IMR-90 (cell line): Measurements from ENCODE around the gene ZFHX3. TPM values are rescaled to one million over a fixed set of nuclear protein-coding genes. Genes with fewer than 3 reads are reported as not detected.

Experiments
- ATAC-seq: fragments of 200-7000 bp; cut with Tn5 transposase; 2 replicates; pipeline ENCODE4 v1.9.1; 2020; ENCODE audit warnings: low read depth, mild to moderate bottlenecking, moderate library complexity
- BruUV-seq: library from RNA; stranded (reverse); fragments of 400-500 nt; replicated peaks from 2 replicates; lab custom pipeline; 2021; lab: Mats Ljungman, UMichigan
- CTCF ChIA-PET: fragments of 300-600 bp; formaldehyde crosslinking; extraction: SDS; loops from one replicate; lab custom pipeline; 2021; ENCODE audit warnings: antibody characterized with exemption; lab: Yijun Ruan, JAX
- POLR2A ChIA-PET: fragments of 300-600 bp; sonication (Branson Sonifier 250); formaldehyde crosslinking; loops from one replicate; lab custom pipeline; 2022; ENCODE audit warnings: antibody characterized with exemption; ENCODE audit not compliant: unreplicated experiment; lab: Charles Lee
- DNase-seq: peaks from one replicate; pipeline ENCODE4 v3.0.0; 2013
- H2AFZ ChIP-seq: replicated peaks from 2 replicates; pipeline ENCODE3; 2013; ENCODE audit warnings: low read length, mild to moderate bottlenecking; ENCODE audit not compliant: poor library complexity
- H2AK5ac ChIP-seq: 2 replicates; pipeline ENCODE4 v1.6.1; 2013; ENCODE audit warnings: low read depth, low read length, inconsistent platforms
- H2AK9ac ChIP-seq: replicated peaks from 2 replicates; pipeline ENCODE3; 2013; ENCODE audit warnings: mild to moderate bottlenecking, low read depth, low read length, moderate library complexity; ENCODE audit not compliant: poor library complexity
- H2BK120ac ChIP-seq: 2 replicates; pipeline ENCODE4 v1.6.1; 2013; ENCODE audit warnings: low read depth, low read length, inconsistent platforms
- H2BK15ac ChIP-seq: 3 replicates; pipeline ENCODE4 v1.6.1; 2013; ENCODE audit warnings: low read depth, low read length, inconsistent platforms
- H2BK20ac ChIP-seq: 2 replicates; pipeline ENCODE4 v1.6.1; 2013; ENCODE audit warnings: low read depth, mild to moderate bottlenecking, inconsistent platforms, low read length, moderate library complexity
- H2BK5ac ChIP-seq: 2 replicates; pipeline ENCODE4 v1.6.1; 2013; ENCODE audit warnings: mild to moderate bottlenecking, low read depth, low read length, inconsistent platforms; ENCODE audit not compliant: poor library complexity, severe bottlenecking
- H3K14ac ChIP-seq: replicated peaks from 2 replicates; pipeline ENCODE4 v1.6.1; 2013; ENCODE audit warnings: low read depth, low read length, inconsistent platforms
- H3K18ac ChIP-seq: 2 replicates; pipeline ENCODE4 v1.6.1; 2013; ENCODE audit warnings: low read depth, low read length, control low read depth
- H3K23ac ChIP-seq: 2 replicates; pipeline ENCODE4 v1.6.1; 2013; ENCODE audit warnings: low read depth, low read length, inconsistent platforms
- H3K27ac ChIP-seq: 2 replicates; pipeline ENCODE4 v1.5.1; 2013; ENCODE audit warnings: mild to moderate bottlenecking, control low read depth, low read length; ENCODE audit not compliant: insufficient read depth
- H3K27me3 ChIP-seq: 2 replicates; pipeline ENCODE4 v1.6.1; 2013; ENCODE audit warnings: low read length; ENCODE audit not compliant: control insufficient read depth, insufficient read depth
- H3K36me3 ChIP-seq: 2 replicates; pipeline ENCODE4 v1.6.1; 2013; ENCODE audit warnings: low read length, mixed read lengths; ENCODE audit not compliant: control insufficient read depth, insufficient read depth
- H3K4ac ChIP-seq: 2 replicates; pipeline ENCODE4 v1.6.1; 2013; ENCODE audit warnings: low read depth, low read length, inconsistent platforms
- H3K4me1 ChIP-seq: 2 replicates; pipeline ENCODE4 v1.6.1; 2013; ENCODE audit warnings: low read length, mixed read lengths; ENCODE audit not compliant: control insufficient read depth, insufficient read depth
- H3K4me2 ChIP-seq: 2 replicates; pipeline ENCODE4 v1.6.1; 2013; ENCODE audit warnings: low read depth, mild to moderate bottlenecking, control low read depth, low read length, moderate library complexity
- H3K4me3 ChIP-seq: 2 replicates; pipeline ENCODE4 v1.5.1; 2013; ENCODE audit warnings: low read depth, mild to moderate bottlenecking, control low read depth, low read length, moderate library complexity; ENCODE audit not compliant: insufficient read depth
- H3K56ac ChIP-seq: 2 replicates; pipeline ENCODE4 v1.6.1; 2013; ENCODE audit warnings: low read length, inconsistent platforms; ENCODE audit not compliant: insufficient read depth; ENCODE audit errors: extremely low read depth
- H3K79me1 ChIP-seq, 2 experiments: 2 replicates each; pipeline ENCODE4 v1.6.1; 2013; ENCODE audit warnings: low read length in 2 of 2, inconsistent platforms in 1 of 2, low read depth in 1 of 2
- H3K9ac ChIP-seq: 2 replicates; pipeline ENCODE4 v1.6.1; 2013; ENCODE audit warnings: low read depth, low read length, control low read depth
- H3K9me1 ChIP-seq: 2 replicates; pipeline ENCODE4 v1.6.1; 2013; ENCODE audit warnings: low read length, inconsistent platforms; ENCODE audit not compliant: insufficient read depth
- H3K9me3 ChIP-seq: 2 replicates; pipeline ENCODE4 v1.6.1; 2013; ENCODE audit warnings: low read length; ENCODE audit not compliant: control insufficient read depth, insufficient read depth
- H4K20me1 ChIP-seq: 2 replicates; pipeline ENCODE4 v1.6.1; 2013; ENCODE audit warnings: low read length, inconsistent platforms; ENCODE audit not compliant: insufficient read depth
- H4K5ac ChIP-seq: 2 replicates; pipeline ENCODE4 v1.6.1; 2013; ENCODE audit warnings: mild to moderate bottlenecking, low read depth, low read length, control low read depth
- H4K8ac ChIP-seq, 2 experiments: 2 replicates each; pipeline ENCODE4 v1.6.1; 2013; ENCODE audit warnings: low read depth in 2 of 2, low read length in 2 of 2, control low read depth in 1 of 2, inconsistent platforms in 1 of 2
- H4K91ac ChIP-seq: 2 replicates; pipeline ENCODE4 v1.6.1; 2013; ENCODE audit warnings: low read depth, low read length, inconsistent platforms; ENCODE audit not compliant: insufficient read depth
- CEBPB ChIP-seq: IDR thresholded peaks from 2 replicates; pipeline ENCODE4 v1.6.1; 2012; ENCODE audit warnings: low read depth, low read length, improper control_type of control experiment
- CHD1 ChIP-seq: IDR thresholded peaks from 2 replicates; pipeline ENCODE4 v1.6.1; 2012; ENCODE audit warnings: low read depth, low read length, improper control_type of control experiment
- CTCF ChIP-seq: conservative IDR thresholded peaks from 2 replicates; pipeline ENCODE4 v1.5.1; 2012; ENCODE audit warnings: mild to moderate bottlenecking, low read depth, low read length, improper control_type of control experiment
- SMC3 ChIP-seq: fragments of 150-350 bp; IDR thresholded peaks from 2 replicates; pipeline ENCODE4 v1.6.1; 2016; ENCODE audit warnings: low read depth, mild to moderate bottlenecking, antibody characterized with exemption, low read length, moderate library complexity
- WGBS, 2 experiments: methylation state at CpG; one replicate each; pipeline versions ENCODE4 v1.1.5 to v1.1.7; 2013; ENCODE audit warnings: missing lambda C conversion rate in 2 of 2; ENCODE audit not compliant: insufficient read length in 1 of 2; ENCODE audit errors: extremely low coverage in 2 of 2; 5-methylcytosine and 5-hydroxymethylcytosine counted together
- dilution Hi-C: fragments of 300-500 bp; cut with HindIII; formaldehyde crosslinking; loops from one replicate; pipeline ENCODE4 v1.14.3; 2018; ENCODE audit warnings: low sequenced_read_pairs; ENCODE audit not compliant: unreplicated experiment
- in situ Hi-C: fragments of 300-500 bp; cut with MboI; formaldehyde crosslinking; loops from 3 replicates; pipeline ENCODE4 v1.14.3; 2019; ENCODE audit warnings: low sequenced_read_pairs, inconsistent platforms, mixed read lengths
- intact Hi-C: fragments of 100-400 bp; cut with micrococcal nuclease; formaldehyde crosslinking; loops from 2 replicates; pipeline ENCODE4 v1.10.0; 2022
- polyA plus RNA-seq, 3 experiments: library from polyadenylated mRNA; depleted of rRNA; stranded (reverse); fragments of >200 nt; gene quantifications; 2 replicates each; pipeline ENCODE4 v1.2.3, GENCODE V29; 2012; ENCODE audit warnings: low replicate concordance in 1 of 3
- total RNA-seq: library from RNA; depleted of rRNA; stranded (reverse); fragments of >200 nt; gene quantifications from 2 replicates; pipeline ENCODE4 v1.2.3, GENCODE V29; 2012

The ZFHX3 gene
- total and polyA plus RNA-seq, 2 of the 4 experiments (the other 2 are of a cell fraction): 1.4 to 1.7 TPM

GRCh38 chr16:72837846-72838585 lies 209.9 kb downstream of the ZFHX3 start:
- H2AK9ac ChIP-seq: no peak overlapping the region
- H3K18ac ChIP-seq: no peak overlapping the region
- H2AK5ac ChIP-seq: 0 out of 2 replicates have a peak overlapping the region, but pooled peaks have one; percentile 1
- H4K20me1 ChIP-seq: peaks cover 34% of the 10 kb centered on the region
- H3K36me3 ChIP-seq: no peaks in the 10 kb centered on the region
- H2BK15ac ChIP-seq: no peak overlapping the region
- H3K9me1 ChIP-seq: peaks cover 10% of the 10 kb centered on the region; the same call in 1 of the 2 replicates
- H2AFZ ChIP-seq: no peak overlapping the region
- no peak overlapping the region for H3K56ac ChIP-seq
- intact Hi-C loops: loop anchor here (5.0 to 10.0 kb wide), 3 partner anchors 94 to 1117 kb away; no protein-coding TSS in a partner anchor
- H3K23ac ChIP-seq: no peak overlapping the region
- H2BK5ac ChIP-seq: no peak overlapping the region
- H3K27ac ChIP-seq: no peak overlapping the region
- ChIA-PET CTCF (interaction anchor here (0.6 to 1.1 kb wide), 2 partner anchors 11 to 101 kb away, joined by 3 read pairs; no protein-coding TSS in a partner anchor), POLR2A (no interaction called here)
- H3K9me3 ChIP-seq: no peaks in the 10 kb centered on the region
- peaks cover 16% of the 10 kb centered on the region for H3K4me1 ChIP-seq
- no peak overlapping the region for H2BK120ac ChIP-seq
- H3K14ac ChIP-seq: 0 out of 2 replicates have a peak overlapping the region, but pooled peaks have one; percentile 4
- no CpG with 5 or more reads among the region's 9 CpGs for WGBS, 2 experiments
- no peak overlapping the region for H3K4ac ChIP-seq
- H3K9ac ChIP-seq: no peak overlapping the region
- no peak overlapping the region for H2BK20ac ChIP-seq
- H4K8ac ChIP-seq: no peak overlapping the region
- no peak overlapping the region for H4K91ac ChIP-seq
- BruUV-seq: no TSS peak
- no peak overlapping the region for H4K5ac ChIP-seq
- H3K4me2 ChIP-seq: peak overlapping the region; percentile 3; the same call in 1 of the 2 replicates
- dilution Hi-C loops: no loop called here
- ATAC-seq (peak; percentile 94), DNase-seq (peak; percentile 77)
- H3K27me3 ChIP-seq: no peaks in the 10 kb centered on the region
- H3K79me1 ChIP-seq: peaks cover 24 to 52% of the 10 kb centered on the region in 2 experiments; a peak in 3 of 4 replicates
- TF ChIP-seq CEBPB: peak; percentile 80
- TF ChIP-seq CHD1: no peak
- TF ChIP-seq CTCF: 0 out of 2 replicates have a peak, but pooled peaks have one; percentile 1
- TF ChIP-seq SMC3: peak; percentile 21; the same call in 1 of the 2 replicates
- H3K4me3 ChIP-seq: no peak overlapping the region
- in situ Hi-C loops: no loop called here
